ENCODE data around the gene ZNF124. TPM values are rescaled to one million over a fixed set of nuclear protein-coding genes. Genes with fewer than 3 reads are reported as not detected.

The ZNF124 gene
- total RNA-seq, 1 experiment from 2014 or later: 16.3 TPM

- no peaks in the 10 kb centered on the region for H4K20me1 ChIP-seq (ENCODE audit: insufficient read depth)
- no peak overlapping the region for H3K27ac ChIP-seq (ENCODE audit: low read depth, low read length)
- no peak overlapping the region for H3K4me3 ChIP-seq (replicated peaks in 1 of 2; ENCODE audit: low read depth in 1 of 2, low read length in 2 of 2)
- POLR2A ChIA-PET: no interaction called here
- intact Hi-C loops (cut with micrococcal nuclease): loop anchor here (5.0 kb wide), 1 partner anchor 119 kb away; the partner anchor contains the start of gene ZNF496
- H3K4me2 ChIP-seq (ENCODE audit: low read length): no peak overlapping the region
- CTCF ChIA-PET: no interaction called here
- no peaks in the 10 kb centered on the region for H3K9me2 ChIP-seq (ENCODE audit: insufficient read depth)
- DNase-seq (ENCODE audit: low read depth, low spot score) (no peak), ATAC-seq (no peak)
- no peaks in the 10 kb centered on the region for H3K36me3 ChIP-seq (ENCODE audit: control insufficient read depth in 1 of 2, insufficient read depth in 2 of 2, low read length in 2 of 2)
- H3K27me3 ChIP-seq (ENCODE audit: insufficient read depth, low read length): no peaks in the 10 kb centered on the region
- no peaks in the 10 kb centered on the region for H3K9me3 ChIP-seq (ENCODE audit: control insufficient read depth in 1 of 2, insufficient read depth in 1 of 2, low read depth in 1 of 2, low read length in 2 of 2)
- H3K4me1 ChIP-seq (ENCODE audit: control insufficient read depth in 1 of 2, insufficient read depth in 2 of 2, low read length in 2 of 2): peaks cover 6 to 11% of the 10 kb centered on the region in 2 experiments; a peak in 3 of 4 replicates
- RAD21 ChIA-PET (ENCODE audit: low non-redundant PET in 1 of 2, low total read pairs in 2 of 2, uncharacterized antibody in 2 of 2, unreplicated experiment in 2 of 2): no interaction called here
- no peak overlapping the region for H3K9ac ChIP-seq (ENCODE audit: low read length)
- TF ChIP-seq REST (IDR thresholded peaks at IDR 0.05; ENCODE audit: low read depth): no peak
- TF ChIP-seq SRF (IDR thresholded peaks at IDR 0.05; ENCODE audit: low read depth): no peak
- TF ChIP-seq FOSL1 (IDR thresholded peaks at IDR 0.05; ENCODE audit: low read depth): no peak
- TF ChIP-seq EZH2phosphoT487 (IDR thresholded peaks at IDR 0.05; ENCODE audit: borderline replicate concordance): no peak
- TF ChIP-seq MAX (IDR thresholded peaks at IDR 0.05): no peak
- BruUV-seq (replicated peaks): no TSS peak
- H3K79me2 ChIP-seq (ENCODE audit: insufficient read depth, low read length): peaks cover 26% of the 10 kb centered on the region
- no peak overlapping the region for H2AFZ ChIP-seq (ENCODE audit: low read depth, low read length, poor library complexity, severe bottlenecking)
These were observed 41.1 kb upstream of the ZNF124 start for GRCh38 chr1:247212627-247213617.
